ENCODE measurements around the gene PSMB2. TPM values are rescaled to one million over a fixed set of nuclear protein-coding genes. Genes with fewer than 3 reads are reported as not detected.

The PSMB2 gene
- total and polyA plus RNA-seq, 2 of the 8 experiments (the other 6 are each of a cell fraction or from before 2014, with no cell fraction given), result 91.4 to 101 TPM

- H4K20me1 ChIP-seq (replicated peaks in 1 of 2; ENCODE audit: control insufficient read depth in 1 of 2, insufficient read depth in 2 of 2, low read length in 2 of 2), result peaks cover 2 to 18% of the 10 kb centered on the region in 2 experiments
- H3K27me3 ChIP-seq (replicated peaks in 1 of 4; ENCODE audit: control insufficient read depth in 3 of 4, extremely low read depth in 1 of 4, insufficient read depth in 3 of 4, low read length in 3 of 4), result peaks cover 34 to 57% (median 47%) of the 10 kb centered on the region in 4 experiments
- H3K79me2 ChIP-seq (ENCODE audit: control insufficient read depth in 1 of 2, insufficient read depth in 2 of 2, low read length in 2 of 2), result no peaks in the 10 kb centered on the region
- no peak overlapping the region for H3K9ac ChIP-seq (replicated peaks in 1 of 4; ENCODE audit: extremely low read depth in 1 of 4, low read depth in 3 of 4, low read length in 3 of 4)
- no peak overlapping the region for H3K18ac ChIP-seq (ENCODE audit: extremely low read depth, low read length)
- CTCF ChIA-PET (ENCODE audit: partially characterized antibody), result interaction anchor here (1.0 to 7.3 kb wide), 4 partner anchors 30 to 157 kb away, joined by 3 to 81 read pairs (median 27); partner anchors contain the start of gene C1orf216
- H2AFZ ChIP-seq (ENCODE audit: low read length), result no peak overlapping the region
- H2AK5ac ChIP-seq (ENCODE audit: low read depth, low read length), result no peak overlapping the region
- H3K56ac ChIP-seq (replicated peaks; ENCODE audit: insufficient read length, low read depth, low read length), result no peak overlapping the region
- DNase-seq (ENCODE audit: low read depth in 1 of 2, low spot score in 2 of 2), result no peak
- 59% methylated on average over 1 of the region's 1 CpG; no CpG with 5 or more reads in 1 of the 2 experiments for WGBS, 2 experiments (ENCODE audit: extremely low coverage in 1 of 2, insufficient coverage in 1 of 2, insufficient read length in 1 of 2, insufficient replicate concordance in 2 of 2, low coverage in 1 of 2, low lambda C conversion rate in 2 of 2, missing lambda C conversion rate in 1 of 2)
- no peaks in the 10 kb centered on the region for H3K9me3 ChIP-seq (ENCODE audit: insufficient read depth in 2 of 2, low read depth in 1 of 2, low read length in 1 of 2)
- H3K23ac ChIP-seq (ENCODE audit: insufficient read length), result no peak overlapping the region
- H4K5ac ChIP-seq (ENCODE audit: insufficient read length, low read depth, low read length), result no peak overlapping the region
- TF ChIP-seq TAF7 (optimal IDR thresholded peaks at IDR 0.05; ENCODE audit: borderline replicate concordance, low read depth, low read length), result no peak
- TF ChIP-seq SIX5 (IDR thresholded peaks at IDR 0.05; ENCODE audit: low read depth, low read length), result no peak
- peaks cover 0 to 12% (median 6%) of the 10 kb centered on the region in 4 experiments; a peak in 5 of 7 replicates for H3K4me1 ChIP-seq (replicated peaks in 1 of 4; ENCODE audit: control insufficient read depth in 3 of 4, insufficient read depth in 4 of 4, low read length in 3 of 4)
- no peaks in the 10 kb centered on the region for H3K79me1 ChIP-seq (ENCODE audit: low read depth, low read length)
- H3K14ac ChIP-seq (ENCODE audit: insufficient read length), result no peak overlapping the region
- FAIRE-seq, result no peak
- H2BK20ac ChIP-seq (ENCODE audit: low read length), result no peak overlapping the region
- H2BK5ac ChIP-seq (ENCODE audit: low read depth, low read length), result no peak overlapping the region
- H3K4me3 ChIP-seq (ENCODE audit: extremely low read depth in 1 of 4, insufficient read depth in 2 of 4, low read depth in 3 of 4, low read length in 4 of 4), result no peak overlapping the region
- H2BK120ac ChIP-seq (replicated peaks; ENCODE audit: low read depth, low read length), result no peak overlapping the region
- no peak overlapping the region for H3K4me2 ChIP-seq (ENCODE audit: insufficient read depth in 1 of 2, low read depth in 2 of 2, low read length in 2 of 2)
- H2BK15ac ChIP-seq (ENCODE audit: low read length), result no peak overlapping the region
- H3K36me3 ChIP-seq (ENCODE audit: control insufficient read depth in 2 of 4, insufficient read depth in 4 of 4, low read length in 3 of 4), result peaks cover 0 to 16% (median 1%) of the 10 kb centered on the region in 4 experiments; a peak in 4 of 8 replicates
- peaks cover 7% of the 10 kb centered on the region; the same call in 1 of the 2 replicates for H3K23me2 ChIP-seq (ENCODE audit: low read depth, low read length)
- H4K91ac ChIP-seq (replicated peaks; ENCODE audit: insufficient read length, low read length), result no peak overlapping the region
- no peak overlapping the region for H3K27ac ChIP-seq (ENCODE audit: low read depth, low read length)
- H4K8ac ChIP-seq (ENCODE audit: extremely low read depth, insufficient read depth, low read length), result no peak overlapping the region
- H3K4ac ChIP-seq (replicated peaks; ENCODE audit: insufficient read length, low read depth, low read length), result no peak overlapping the region
- POLR2A ChIA-PET (ENCODE audit: partially characterized antibody), result interaction anchor here (1.4 to 1.7 kb wide), 2 partner anchors 157 to 199 kb away, joined by 3 to 4 read pairs; partner anchors contain the start of gene CLSPN
- H2BK12ac ChIP-seq (ENCODE audit: low read depth, low read length), result no peak overlapping the region
Measured at GRCh38 chr1:35569936-35570335, 71.4 kb downstream of the PSMB2 start.

All from H1 (cell line).